ENCODE measurements around the gene SPATS2.

The SPATS2 gene

GRCh38 chr12:49541140-49541861 lies 174.0 kb downstream of the SPATS2 start:
- DNase-seq (ENCODE audit: low read depth), result no peak

- no peak for DNase-seq (ENCODE audit: low read depth)
Observed at GRCh38 chr12:49541911-49542505, 174.7 kb downstream of the SPATS2 start.

- no peak for DNase-seq (ENCODE audit: low read depth)
Observed at GRCh38 chr12:49542592-49543160, 175.4 kb downstream of the SPATS2 start.

- no peak for DNase-seq (ENCODE audit: low read depth)
Observed at GRCh38 chr12:49543221-49543913, 176.1 kb downstream of the SPATS2 start.

- DNase-seq (ENCODE audit: low read depth), result no peak
Observed at GRCh38 chr12:49543914-49544815, 176.9 kb downstream of the SPATS2 start.

- DNase-seq (ENCODE audit: low read depth), result no peak
Observed at GRCh38 chr12:49545815-49546214, 178.6 kb downstream of the SPATS2 start.

- DNase-seq (ENCODE audit: low read depth), result no peak
Observed at GRCh38 chr12:49546481-49546880, 179.2 kb downstream of the SPATS2 start.

GRCh38 chr12:49547090-49547690 lies 179.9 kb downstream of the SPATS2 start:
- no peak for DNase-seq (ENCODE audit: low read depth)

- no peak for DNase-seq (ENCODE audit: low read depth)
Observed at GRCh38 chr12:49548481-49548821, 181.2 kb downstream of the SPATS2 start.

GRCh38 chr12:49548822-49549648 lies 181.8 kb downstream of the SPATS2 start:
- no peak for DNase-seq (ENCODE audit: low read depth)

GRCh38 chr12:49549735-49550692 lies 182.8 kb downstream of the SPATS2 start:
- DNase-seq (ENCODE audit: low read depth), result no peak

- no peak for DNase-seq (ENCODE audit: low read depth)
Observed at GRCh38 chr12:49550693-49551252, 183.5 kb downstream of the SPATS2 start.

- DNase-seq (ENCODE audit: low read depth), result no peak
Observed at GRCh38 chr12:49552014-49552413, 184.8 kb downstream of the SPATS2 start.

GRCh38 chr12:49552425-49552824 lies 185.2 kb downstream of the SPATS2 start:
- DNase-seq (ENCODE audit: low read depth), result no peak

GRCh38 chr12:49552899-49553298 lies 185.6 kb downstream of the SPATS2 start:
- DNase-seq (ENCODE audit: low read depth), result no peak

GRCh38 chr12:49553512-49554088 lies 186.3 kb downstream of the SPATS2 start:
- no peak for DNase-seq (ENCODE audit: low read depth)

GRCh38 chr12:49554266-49554665 lies 187.0 kb downstream of the SPATS2 start:
- DNase-seq (ENCODE audit: low read depth), result no peak

- no peak for DNase-seq (ENCODE audit: low read depth)
Observed at GRCh38 chr12:49555631-49556390, 188.5 kb downstream of the SPATS2 start.
